Spinal cord (tissue), 10 donors: ENCODE data around the gene GTPBP6. TPM values are rescaled to one million over a fixed set of nuclear protein-coding genes. Genes with fewer than 3 reads are reported as not detected.

ENCODE experiments used
- DNase-seq, 6 donors: peaks; one replicate each; pipeline versions ENCODE4 v3.0.0 to v3.0.0-alpha.2; 2013 to 2015; ENCODE audit warnings: low spot score in 6 of 6, low read depth in 4 of 6
- H3K27ac ChIP-seq: one replicate; pipeline ENCODE4 v1.5.1; 2013; ENCODE audit warnings: low read depth, low read length, control low read depth
- H3K27me3 ChIP-seq: one replicate; pipeline ENCODE4 v1.6.1; 2013; ENCODE audit warnings: low read length; ENCODE audit not compliant: control insufficient read depth, insufficient read depth
- H3K36me3 ChIP-seq: one replicate; pipeline ENCODE4 v1.6.1; 2013; ENCODE audit warnings: low read length; ENCODE audit not compliant: control insufficient read depth, insufficient read depth
- H3K4me1 ChIP-seq: one replicate; pipeline ENCODE4 v1.6.1; 2013; ENCODE audit warnings: low read length; ENCODE audit not compliant: control insufficient read depth, insufficient read depth
- H3K4me3 ChIP-seq: one replicate; pipeline ENCODE4 v1.5.1; 2013; ENCODE audit warnings: low read depth, low read length, control low read depth
- H3K9me3 ChIP-seq: one replicate; pipeline ENCODE4 v1.6.1; 2013; ENCODE audit warnings: low read length; ENCODE audit not compliant: control insufficient read depth, insufficient read depth
- WGBS: methylation state at CpG from one replicate; pipeline ENCODE4 v1.1.5; 2013; ENCODE audit warnings: missing lambda C conversion rate; ENCODE audit not compliant: insufficient coverage; 5-methylcytosine and 5-hydroxymethylcytosine counted together
- long read RNA-seq, 4 donors: transcript quantifications; one replicate each; lab custom pipeline, GENCODE V29; 2026
- polyA plus RNA-seq, 2 donors: library from polyadenylated mRNA; unstranded; fragments of 120-200 nt; gene quantifications; one replicate each; pipeline ENCODE4 v1.2.1, GENCODE V29; 2013; ENCODE audit not compliant: insufficient read length in 2 of 2
- total RNA-seq, 2 donors: library from RNA; depleted of rRNA in 1 of 2; stranded (reverse); fragments of 120-200 nt in 1 of 2; fragments of >200 nt in 1 of 2; gene quantifications; one replicate each; pipeline versions ENCODE4 v1.2.3 to v1.2.4, GENCODE V29; 2013 to 2014
- donor health status: healthy.

GTPBP6 gene, protein sequence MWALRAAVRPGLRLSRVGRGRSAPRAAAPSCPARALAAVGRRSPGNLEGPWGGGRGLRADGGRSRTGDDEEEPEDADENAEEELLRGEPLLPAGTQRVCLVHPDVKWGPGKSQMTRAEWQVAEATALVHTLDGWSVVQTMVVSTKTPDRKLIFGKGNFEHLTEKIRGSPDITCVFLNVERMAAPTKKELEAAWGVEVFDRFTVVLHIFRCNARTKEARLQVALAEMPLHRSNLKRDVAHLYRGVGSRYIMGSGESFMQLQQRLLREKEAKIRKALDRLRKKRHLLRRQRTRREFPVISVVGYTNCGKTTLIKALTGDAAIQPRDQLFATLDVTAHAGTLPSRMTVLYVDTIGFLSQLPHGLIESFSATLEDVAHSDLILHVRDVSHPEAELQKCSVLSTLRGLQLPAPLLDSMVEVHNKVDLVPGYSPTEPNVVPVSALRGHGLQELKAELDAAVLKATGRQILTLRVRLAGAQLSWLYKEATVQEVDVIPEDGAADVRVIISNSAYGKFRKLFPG
- total RNA-seq (10 to 100 TPM; 10.8 to 28.5 TPM), polyA plus RNA-seq (10 to 100 TPM; 67.0 to 88.3 TPM)
- long read RNA-seq, donor 1, transcript GTPBP6-202 (4 exons, 2,016 nt) = minor isoform, 5 of 13 reads
- long read RNA-seq, donor 1, transcript GTPBP6-201 (10 exons, 1,907 nt) = major isoform, 8 of 13 reads
- long read RNA-seq, donor 1, partial matches to known transcripts = 0 of 13 reads
- long read RNA-seq, donor 1, other reads (novel, unspliced or antisense) = 0 of 13 reads
- long read RNA-seq, donor 2, transcript GTPBP6-201 (10 exons, 1,907 nt) = major isoform, 5 of 6 reads
- long read RNA-seq, donor 2, partial matches to known transcripts = 0 of 6 reads
- long read RNA-seq, donor 2, other reads (novel, unspliced or antisense) = 0 of 6 reads
- long read RNA-seq, donor 3, partial matches to known transcripts = 0 of 3 reads
- long read RNA-seq, donor 3, other reads (novel, unspliced or antisense) = 0 of 3 reads
- long read RNA-seq, donor 4, transcript GTPBP6-201 (10 exons, 1,907 nt) = major isoform, 11 of 18 reads
- long read RNA-seq, donor 4, partial matches to known transcripts = 6 of 18 reads
- long read RNA-seq, donor 4, other reads (novel, unspliced or antisense) = 0 of 18 reads

GRCh38 chrX:318739-319578 is at the start of gene GTPBP6:
Gene GTPBP6 (minus strand): TSS chrX:318796. CDS start chrX:318787, 9 bp downstream.
- WGBS = under 1% methylated on average over 97 of the region's 97 CpGs
- Histone ChIP-seq H3K36me3 (peaks cover 28% of the 10 kb centered on the region), H3K9me3 (no peaks in the 10 kb centered on the region), H3K27me3 (no peaks in the 10 kb centered on the region), H3K27ac (peak within 1 kb of the TSS; percentile 93), H3K4me1 (peaks cover 37% of the 10 kb centered on the region), H3K4me3 (peak within 1 kb of the TSS; percentile 84)
- peak; percentile 98 to 100 (median 100) for DNase-seq

GRCh38 chrX:367866-368265 is 49.3 kb upstream of the GTPBP6 start:
- Histone ChIP-seq H3K36me3 (peaks cover 33% of the 10 kb centered on the region), H3K4me3 (no peak overlapping the region), H3K27ac (no peak overlapping the region), H3K9me3 (no peaks in the 10 kb centered on the region), H3K4me1 (peaks cover 37% of the 10 kb centered on the region), H3K27me3 (peaks cover 14% of the 10 kb centered on the region)
- WGBS = 88% methylated on average over 14 of the region's 17 CpGs
- DNase-seq = no peak

DNA sequence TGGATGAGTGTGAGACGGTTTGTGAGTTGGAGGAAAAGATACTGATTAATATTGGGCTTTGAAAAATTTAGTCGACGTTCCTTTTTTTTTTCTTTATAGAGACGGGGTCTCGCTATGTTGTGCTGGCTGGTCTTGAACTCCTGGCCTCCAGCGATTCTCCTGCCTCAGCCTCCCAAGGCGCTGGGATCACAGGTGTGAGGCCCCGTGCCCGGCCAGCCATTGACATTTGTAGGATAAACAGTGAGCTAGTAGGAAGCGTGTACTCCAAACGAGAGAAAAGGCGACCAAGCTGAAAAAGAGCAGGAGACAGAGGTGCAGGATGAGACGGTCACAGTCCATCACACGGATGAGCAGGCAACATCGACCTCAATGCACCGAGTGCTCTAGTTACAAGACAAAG is 48.8 kb upstream of the GTPBP6 start:
- no peak overlapping the region for H3K27ac ChIP-seq
- H3K4me3 ChIP-seq = no peak overlapping the region
- H3K4me1 ChIP-seq = peaks cover 34% of the 10 kb centered on the region
- no peaks in the 10 kb centered on the region for H3K9me3 ChIP-seq
- peaks cover 34% of the 10 kb centered on the region for H3K36me3 ChIP-seq
- DNase-seq = no peak
- 87% methylated on average over 13 of the region's 16 CpGs for WGBS
- peaks cover 8% of the 10 kb centered on the region for H3K27me3 ChIP-seq

- peaks cover 35% of the 10 kb centered on the region for H3K36me3 ChIP-seq
- no peak overlapping the region for H3K4me3 ChIP-seq
- peaks cover 4% of the 10 kb centered on the region for H3K9me3 ChIP-seq
- H3K4me1 ChIP-seq = no peaks in the 10 kb centered on the region
- no peak for DNase-seq
- WGBS = 97% methylated on average over 36 of the region's 37 CpGs
- no peaks in the 10 kb centered on the region for H3K27me3 ChIP-seq
- H3K27ac ChIP-seq = no peak overlapping the region
Measured at GRCh38 chrX:363621-364375, 45.2 kb upstream of the GTPBP6 start.

GRCh38 chrX:362937-363620 is 44.5 kb upstream of the GTPBP6 start:
- peak in 1 of 6 donors; percentile 11 for DNase-seq
- Histone ChIP-seq H3K4me1 (no peaks in the 10 kb centered on the region), H3K9me3 (peaks cover 4% of the 10 kb centered on the region), H3K27ac (no peak overlapping the region), H3K36me3 (peaks cover 40% of the 10 kb centered on the region), H3K27me3 (no peaks in the 10 kb centered on the region), H3K4me3 (no peak overlapping the region)
- WGBS = 84% methylated on average over 38 of the region's 38 CpGs

DNA sequence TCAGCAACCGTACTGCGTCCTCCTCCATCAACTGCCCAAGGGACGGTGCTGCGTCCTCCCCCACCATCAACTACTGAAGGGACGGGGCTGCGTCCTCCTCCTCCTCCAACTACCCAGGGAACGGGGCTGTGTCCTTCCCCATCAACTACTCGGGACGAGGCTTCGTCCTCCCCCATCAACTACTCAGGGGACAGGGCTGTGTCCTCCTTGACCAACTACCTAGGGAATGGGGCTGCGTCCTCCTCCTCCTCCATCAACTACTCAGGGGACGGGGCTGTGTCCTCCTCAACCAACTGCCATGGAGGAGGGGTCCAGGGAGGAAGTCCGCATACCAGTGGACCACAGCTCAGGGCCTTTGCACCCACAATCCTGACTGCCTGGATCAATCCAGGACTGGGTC is 43.8 kb upstream of the GTPBP6 start:
- 98% methylated on average over 10 of the region's 13 CpGs for WGBS
- peaks cover 46% of the 10 kb centered on the region for H3K36me3 ChIP-seq
- no peak for DNase-seq

GRCh38 chrX:361231-362145 is 42.9 kb upstream of the GTPBP6 start:
- no peak overlapping the region for H3K27ac ChIP-seq
- DNase-seq = no peak
- no peaks in the 10 kb centered on the region for H3K4me1 ChIP-seq
- peaks cover 4% of the 10 kb centered on the region for H3K9me3 ChIP-seq
- no peaks in the 10 kb centered on the region for H3K27me3 ChIP-seq
- 94% methylated on average over 54 of the region's 54 CpGs for WGBS
- no peak overlapping the region for H3K4me3 ChIP-seq
- peaks cover 49% of the 10 kb centered on the region for H3K36me3 ChIP-seq

More for the DNA sequence above, 43.8 kb upstream of the GTPBP6 start:
- no peaks in the 10 kb centered on the region for H3K4me1 ChIP-seq
- H3K27ac ChIP-seq = no peak overlapping the region
- H3K4me3 ChIP-seq = no peak overlapping the region
- H3K27me3 ChIP-seq = no peaks in the 10 kb centered on the region
- H3K9me3 ChIP-seq = peaks cover 4% of the 10 kb centered on the region
